B cell (primary cell): ENCODE data around the gene SLC25A13.

Source experiments
- EZH2 ChIP-seq: IDR thresholded peaks from 2 replicates; pipeline ENCODE4 v1.6.1; 2012; ENCODE audit warnings: borderline replicate concordance, low read depth, mild to moderate bottlenecking, moderate library complexity, low read length; ENCODE audit not compliant: insufficient read depth, poor library complexity, severe bottlenecking
- TF ChIP-seq, protein P1 (sequence below): fragments of 200-600 bp; IDR thresholded peaks from one replicate; pipeline ENCODE4 v1.8.0; 2022; ENCODE audit warnings: antibody characterized with exemption, mild to moderate bottlenecking

DNA sequence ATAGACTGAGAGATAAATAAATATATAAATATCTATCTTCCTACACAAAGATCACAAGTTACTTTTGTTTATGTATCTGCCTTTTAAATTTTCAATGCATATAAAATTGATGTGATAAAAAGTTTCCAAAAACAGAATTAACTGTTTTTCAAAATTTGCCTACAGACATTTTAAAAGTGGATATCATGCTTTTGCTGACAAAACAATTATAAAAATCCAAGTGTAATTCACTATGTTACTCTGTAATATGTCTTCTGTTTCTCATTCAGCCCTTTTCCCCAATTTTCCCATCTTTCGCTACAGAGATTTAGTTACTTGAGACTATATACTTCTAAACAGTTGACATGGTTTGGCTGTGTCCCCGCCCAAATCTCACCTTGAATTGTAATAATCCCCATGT, 37.7 kb downstream of the SLC25A13 start:
- no peak for TF ChIP-seq EZH2
- TF ChIP-seq, protein P1, sequence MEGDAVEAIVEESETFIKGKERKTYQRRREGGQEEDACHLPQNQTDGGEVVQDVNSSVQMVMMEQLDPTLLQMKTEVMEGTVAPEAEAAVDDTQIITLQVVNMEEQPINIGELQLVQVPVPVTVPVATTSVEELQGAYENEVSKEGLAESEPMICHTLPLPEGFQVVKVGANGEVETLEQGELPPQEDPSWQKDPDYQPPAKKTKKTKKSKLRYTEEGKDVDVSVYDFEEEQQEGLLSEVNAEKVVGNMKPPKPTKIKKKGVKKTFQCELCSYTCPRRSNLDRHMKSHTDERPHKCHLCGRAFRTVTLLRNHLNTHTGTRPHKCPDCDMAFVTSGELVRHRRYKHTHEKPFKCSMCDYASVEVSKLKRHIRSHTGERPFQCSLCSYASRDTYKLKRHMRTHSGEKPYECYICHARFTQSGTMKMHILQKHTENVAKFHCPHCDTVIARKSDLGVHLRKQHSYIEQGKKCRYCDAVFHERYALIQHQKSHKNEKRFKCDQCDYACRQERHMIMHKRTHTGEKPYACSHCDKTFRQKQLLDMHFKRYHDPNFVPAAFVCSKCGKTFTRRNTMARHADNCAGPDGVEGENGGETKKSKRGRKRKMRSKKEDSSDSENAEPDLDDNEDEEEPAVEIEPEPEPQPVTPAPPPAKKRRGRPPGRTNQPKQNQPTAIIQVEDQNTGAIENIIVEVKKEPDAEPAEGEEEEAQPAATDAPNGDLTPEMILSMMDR = no peak
